Stomach (tissue), 4 donors: ENCODE data around the gene EPB41L2.

Experiments used
- CTCF ChIP-seq, 7 experiments: fragments of 450-650 bp in 4 of 7; fragments of 200-600 bp in 3 of 7; sonication (generic) in 3 of 7; IDR thresholded peaks; one replicate each; pipeline ENCODE4 v1.5.1; 2016 to 2019; ENCODE audit warnings: antibody characterized with exemption in 7 of 7, control low read depth in 2 of 7, mild to moderate bottlenecking in 1 of 7
- EP300 ChIP-seq: sonication (generic); formaldehyde crosslinking; IDR thresholded peaks from one replicate; pipeline ENCODE4 v1.6.1; 2017; ENCODE audit warnings: antibody characterized with exemption
- POLR2A ChIP-seq, 4 donors: fragments of 450-650 bp; IDR thresholded peaks; one replicate each; pipeline ENCODE4 v1.6.1; 2016; ENCODE audit warnings: antibody characterized with exemption in 4 of 4, control low read depth in 2 of 4, mild to moderate bottlenecking in 1 of 4, moderate library complexity in 1 of 4
- POLR2AphosphoS5 ChIP-seq, 3 donors: sonication (generic); formaldehyde crosslinking; IDR thresholded peaks; one replicate each; pipeline ENCODE4 v1.6.1; 2016; ENCODE audit warnings: antibody characterized with exemption in 3 of 3

GRCh38 chr6:131042664-131043063, 20.4 kb downstream of the EPB41L2 start:
- TF ChIP-seq POLR2AphosphoS5 (IDR thresholded peaks at IDR 0.05) = no peak
- TF ChIP-seq CTCF (IDR thresholded peaks at IDR 0.05) = no peak
- TF ChIP-seq POLR2A (IDR thresholded peaks at IDR 0.05) = no peak
- no peak for TF ChIP-seq EP300
